Activated CD8-positive, alpha-beta memory T cell treated with anti-CD3 and anti-CD28 coated beads for 36 hours (primary cell): ENCODE results near the gene CNOT8. TPM values are rescaled to one million over a fixed set of nuclear protein-coding genes. Genes with fewer than 3 reads are reported as not detected.
"Not testable (repeated sequence)": the region's sequence is repeated elsewhere in the genome, so short reads cannot be mapped to it uniquely, and the experiment has no call there.

Source experiments
- CTCF ChIA-PET: fragments of 350-600 bp; sonication (Branson Sonifier 250); formaldehyde crosslinking; loops from one replicate; lab custom pipeline; 2021; ENCODE audit warnings: antibody characterized with exemption; lab: Charles Lee
- POLR2A ChIA-PET: fragments of 350-600 bp; sonication (Branson Sonifier 250); formaldehyde crosslinking; loops from one replicate; lab custom pipeline; 2021; ENCODE audit warnings: antibody characterized with exemption; lab: Charles Lee
- total RNA-seq, 2 experiments: library from RNA; stranded (reverse); gene quantifications; one replicate each; pipeline ENCODE4 v1.2.3, GENCODE V29; 2021

Gene CNOT8
- total RNA-seq, 2 experiments from 2014 or later, result 49.0 to 50.0 TPM

DNA sequence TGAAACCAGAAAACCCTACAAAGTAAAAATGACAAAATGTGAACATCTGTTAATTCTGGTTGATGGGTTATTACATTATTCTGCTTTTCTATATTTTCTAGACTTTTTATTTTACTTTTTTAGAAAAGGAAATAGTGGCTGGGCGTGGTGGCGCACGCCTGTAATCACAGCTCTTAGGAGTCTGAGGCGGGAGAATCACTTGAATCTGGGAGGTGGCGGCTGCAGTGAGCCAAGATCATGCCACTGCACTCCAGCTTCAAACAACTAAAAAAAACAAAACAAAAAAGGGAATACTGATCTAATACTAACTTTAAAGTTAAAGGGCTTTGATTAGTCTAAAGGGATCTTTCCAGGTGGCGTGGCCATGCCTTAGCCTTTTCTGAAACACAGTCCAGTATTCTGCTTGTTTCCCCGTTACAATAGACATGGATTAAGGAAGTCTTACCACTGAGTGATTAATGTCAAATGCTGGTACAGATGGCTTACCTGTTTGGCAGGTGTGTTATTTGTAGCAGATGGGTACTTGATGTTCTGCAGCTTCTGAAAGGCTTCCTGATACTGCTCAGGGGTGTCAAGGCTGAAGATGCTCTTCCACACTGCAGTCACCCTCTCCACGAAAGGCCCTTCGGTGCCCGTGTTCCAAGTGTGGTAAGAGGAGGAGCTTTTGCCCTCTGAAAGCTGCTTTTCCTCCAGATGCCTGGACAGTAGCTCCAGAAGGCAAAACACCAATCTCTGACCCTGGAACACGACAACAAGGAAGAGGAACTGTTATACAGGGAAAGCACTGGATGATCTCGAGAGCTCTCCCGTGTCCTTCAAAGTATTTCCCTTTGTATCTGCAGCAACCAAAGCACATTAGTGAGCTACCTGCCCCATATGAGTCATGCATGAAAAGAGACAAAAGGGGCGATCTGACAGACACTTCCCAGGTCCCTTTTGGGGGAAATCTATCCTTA lies 37.5 kb downstream of the CNOT8 start:
- CTCF ChIA-PET, result interaction anchor here (0.6 kb wide), 1 partner anchor 262 kb away, joined by 4 read pairs; no protein-coding TSS in a partner anchor
- POLR2A ChIA-PET, result no interaction called here

- POLR2A ChIA-PET, result no interaction called here
- CTCF ChIA-PET, result interaction anchor here (0.6 kb wide), 1 partner anchor 263 kb away, joined by 4 read pairs; no protein-coding TSS in a partner anchor
These were observed 38.2 kb downstream of the CNOT8 start for GRCh38 chr5:154896562-154897165.

GRCh38 chr5:154898210-154898609 lies 39.8 kb downstream of the CNOT8 start:
- POLR2A ChIA-PET, result no interaction called here
- CTCF ChIA-PET, result no interaction called here

DNA sequence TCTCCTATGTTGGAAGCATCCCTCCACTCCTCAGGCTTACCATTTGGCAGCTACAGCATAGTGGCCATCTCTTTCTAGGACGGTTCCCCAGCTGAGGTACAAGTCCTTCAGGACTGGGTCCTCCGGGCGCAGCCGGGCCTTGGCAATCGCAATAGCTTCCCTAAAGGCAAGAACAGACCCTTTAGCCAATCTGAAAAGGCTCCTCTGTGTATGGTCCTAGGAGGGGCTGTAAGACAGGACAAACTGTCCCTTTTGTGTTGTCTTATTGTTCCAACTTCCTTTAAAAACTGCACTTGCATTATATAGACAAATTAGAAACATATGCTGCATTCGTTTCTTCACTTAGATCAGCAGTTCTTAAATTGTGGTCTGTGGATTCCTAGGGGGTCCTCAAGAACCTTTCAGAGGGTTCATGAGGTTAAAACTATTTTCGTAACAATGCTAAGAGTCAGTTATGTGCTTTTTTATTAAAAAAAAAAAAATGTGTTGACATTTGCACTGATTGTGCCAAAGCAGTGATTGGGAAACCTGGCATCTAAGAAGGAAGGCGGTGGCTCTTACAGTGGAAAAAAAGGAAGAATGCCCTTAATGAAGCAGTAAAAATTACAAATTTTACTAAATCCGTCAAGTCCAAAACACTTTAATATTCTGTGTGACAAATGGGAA lies 40.9 kb downstream of the CNOT8 start:
- POLR2A ChIA-PET, result interaction anchor here (0.7 kb wide), 1 partner anchor 129 kb away, joined by 4 read pairs; no protein-coding TSS in a partner anchor
- CTCF ChIA-PET, result interaction anchor here (0.6 kb wide), 1 partner anchor 343 kb away, joined by 3 read pairs; no protein-coding TSS in a partner anchor

GRCh38 chr5:154900066-154900465 lies 41.6 kb downstream of the CNOT8 start:
- ChIA-PET CTCF (interaction anchor here (0.6 kb wide), 1 partner anchor 344 kb away, joined by 3 read pairs; no protein-coding TSS in a partner anchor), POLR2A (interaction anchor here (0.7 kb wide), 1 partner anchor 128 kb away, joined by 4 read pairs; no protein-coding TSS in a partner anchor)

DNA sequence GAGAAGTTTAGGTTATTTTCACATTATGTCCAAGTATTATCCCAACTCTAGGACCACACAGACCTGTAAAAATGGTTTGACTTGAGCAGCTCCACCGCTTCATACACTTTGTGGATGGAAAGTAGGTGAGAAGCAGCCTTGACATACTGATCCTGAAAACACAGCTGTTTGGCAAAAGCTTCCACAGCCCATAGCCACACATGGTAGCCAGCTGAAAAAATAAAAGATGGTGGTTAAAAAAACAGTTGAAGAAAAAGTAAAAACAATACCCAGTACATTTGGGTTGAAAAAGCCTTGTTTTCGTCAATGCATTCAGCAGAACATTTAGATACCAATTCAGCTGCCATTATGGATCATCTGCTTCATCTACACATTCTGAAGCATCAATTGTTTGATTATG lies 42.8 kb downstream of the CNOT8 start:
- ChIA-PET CTCF (no interaction called here), POLR2A (no interaction called here)

- POLR2A ChIA-PET, result interaction anchor here (0.7 kb wide), 1 partner anchor 413 kb away, joined by 3 read pairs; no protein-coding TSS in a partner anchor
- CTCF ChIA-PET, result no interaction called here
These were observed 43.5 kb downstream of the CNOT8 start for GRCh38 chr5:154901913-154902312.

GRCh38 chr5:154905601-154906000 lies 47.2 kb downstream of the CNOT8 start:
- CTCF ChIA-PET, result not testable (repeated sequence)
- POLR2A ChIA-PET, result interaction anchor here (0.6 kb wide), 1 partner anchor 21 kb away, joined by 4 read pairs; no protein-coding TSS in a partner anchor

DNA sequence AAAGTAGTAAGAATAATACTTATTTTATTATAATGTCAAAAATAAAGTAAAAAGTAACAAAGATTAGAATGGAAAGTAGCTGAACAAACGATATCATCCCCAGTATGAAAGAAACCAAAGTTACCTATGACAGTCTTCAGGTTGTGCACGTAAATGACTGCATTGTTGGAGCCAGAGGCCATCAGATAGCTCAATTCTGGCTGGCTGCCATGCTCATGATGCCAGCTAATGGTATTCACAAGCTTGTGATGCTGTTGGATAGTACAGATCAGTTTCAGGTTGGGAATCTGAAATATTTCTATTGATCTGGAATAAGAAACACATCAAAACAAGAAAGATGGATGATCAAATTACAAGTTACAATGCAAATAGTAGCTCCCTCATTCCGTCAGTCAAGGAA lies 58.4 kb downstream of the CNOT8 start:
- POLR2A ChIA-PET, result no interaction called here
- CTCF ChIA-PET, result interaction anchor here (1.7 kb wide), 1 partner anchor 10 kb away, joined by 6 read pairs; no protein-coding TSS in a partner anchor

- POLR2A ChIA-PET, result no interaction called here
- CTCF ChIA-PET, result no interaction called here
These were observed 59.3 kb downstream of the CNOT8 start for GRCh38 chr5:154917757-154918156.

GRCh38 chr5:154923441-154924430 lies 65.3 kb downstream of the CNOT8 start:
- ChIA-PET CTCF (interaction anchor here (0.7 kb wide), 1 partner anchor 13 kb away, joined by 3 read pairs; no protein-coding TSS in a partner anchor), POLR2A (interaction anchor here (0.6 kb wide), 1 partner anchor 45 kb away, joined by 3 read pairs; no protein-coding TSS in a partner anchor)

Other genes with a start within 250 kb of the CNOT8 start
- 100 to 1,000 TPM; 341 to 343 TPM for gene LARP1, start 103.2 kb upstream of the CNOT8 start, total RNA-seq
- not detected for gene FAXDC2, start 8.0 kb upstream of the CNOT8 start, total RNA-seq
- gene GEMIN5, start 79.6 kb downstream of the CNOT8 start, total RNA-seq, result 10 to 100 TPM; 46.0 to 48.8 TPM
- 10 to 100 TPM; 83.1 to 87.5 TPM for gene MRPL22, start 82.4 kb downstream of the CNOT8 start, total RNA-seq
- gene KIF4B, start 155.1 kb downstream of the CNOT8 start, total RNA-seq, result under 1 TPM in 1 of 2 experiments, not detected in 1; 0.04 TPM